IMR-90 (cell line): ENCODE measurements around the gene CPLX3. TPM values are rescaled to one million over a fixed set of nuclear protein-coding genes. Genes with fewer than 3 reads are reported as not detected.

Experiments
- ATAC-seq: fragments of 200-7000 bp; cut with Tn5 transposase; 2 replicates; pipeline ENCODE4 v1.9.1; 2020; ENCODE audit warnings: low read depth, mild to moderate bottlenecking, moderate library complexity
- BruUV-seq: library from RNA; stranded (reverse); fragments of 400-500 nt; replicated peaks from 2 replicates; lab custom pipeline; 2021; lab: Mats Ljungman, UMichigan
- CTCF ChIA-PET: fragments of 300-600 bp; formaldehyde crosslinking; extraction: SDS; loops from one replicate; lab custom pipeline; 2021; ENCODE audit warnings: antibody characterized with exemption; lab: Yijun Ruan, JAX
- POLR2A ChIA-PET: fragments of 300-600 bp; sonication (Branson Sonifier 250); formaldehyde crosslinking; loops from one replicate; lab custom pipeline; 2022; ENCODE audit warnings: antibody characterized with exemption; ENCODE audit not compliant: unreplicated experiment; lab: Charles Lee
- DNase-seq: peaks from one replicate; pipeline ENCODE4 v3.0.0; 2013
- H2AFZ ChIP-seq: replicated peaks from 2 replicates; pipeline ENCODE3; 2013; ENCODE audit warnings: low read length, mild to moderate bottlenecking; ENCODE audit not compliant: poor library complexity
- H2AK5ac ChIP-seq: 2 replicates; pipeline ENCODE4 v1.6.1; 2013; ENCODE audit warnings: low read depth, low read length, inconsistent platforms
- H2AK9ac ChIP-seq: replicated peaks from 2 replicates; pipeline ENCODE3; 2013; ENCODE audit warnings: mild to moderate bottlenecking, low read depth, low read length, moderate library complexity; ENCODE audit not compliant: poor library complexity
- H2BK120ac ChIP-seq: 2 replicates; pipeline ENCODE4 v1.6.1; 2013; ENCODE audit warnings: low read depth, low read length, inconsistent platforms
- H2BK15ac ChIP-seq: 3 replicates; pipeline ENCODE4 v1.6.1; 2013; ENCODE audit warnings: low read depth, low read length, inconsistent platforms
- H2BK20ac ChIP-seq: 2 replicates; pipeline ENCODE4 v1.6.1; 2013; ENCODE audit warnings: low read depth, mild to moderate bottlenecking, inconsistent platforms, low read length, moderate library complexity
- H2BK5ac ChIP-seq: 2 replicates; pipeline ENCODE4 v1.6.1; 2013; ENCODE audit warnings: mild to moderate bottlenecking, low read depth, low read length, inconsistent platforms; ENCODE audit not compliant: poor library complexity, severe bottlenecking
- H3K14ac ChIP-seq: replicated peaks from 2 replicates; pipeline ENCODE4 v1.6.1; 2013; ENCODE audit warnings: low read depth, low read length, inconsistent platforms
- H3K18ac ChIP-seq: 2 replicates; pipeline ENCODE4 v1.6.1; 2013; ENCODE audit warnings: low read depth, low read length, control low read depth
- H3K23ac ChIP-seq: 2 replicates; pipeline ENCODE4 v1.6.1; 2013; ENCODE audit warnings: low read depth, low read length, inconsistent platforms
- H3K27ac ChIP-seq: 2 replicates; pipeline ENCODE4 v1.5.1; 2013; ENCODE audit warnings: mild to moderate bottlenecking, control low read depth, low read length; ENCODE audit not compliant: insufficient read depth
- H3K27me3 ChIP-seq: 2 replicates; pipeline ENCODE4 v1.6.1; 2013; ENCODE audit warnings: low read length; ENCODE audit not compliant: control insufficient read depth, insufficient read depth
- H3K36me3 ChIP-seq: 2 replicates; pipeline ENCODE4 v1.6.1; 2013; ENCODE audit warnings: low read length, mixed read lengths; ENCODE audit not compliant: control insufficient read depth, insufficient read depth
- H3K4ac ChIP-seq: 2 replicates; pipeline ENCODE4 v1.6.1; 2013; ENCODE audit warnings: low read depth, low read length, inconsistent platforms
- H3K4me1 ChIP-seq: 2 replicates; pipeline ENCODE4 v1.6.1; 2013; ENCODE audit warnings: low read length, mixed read lengths; ENCODE audit not compliant: control insufficient read depth, insufficient read depth
- H3K4me2 ChIP-seq: 2 replicates; pipeline ENCODE4 v1.6.1; 2013; ENCODE audit warnings: low read depth, mild to moderate bottlenecking, control low read depth, low read length, moderate library complexity
- H3K4me3 ChIP-seq: 2 replicates; pipeline ENCODE4 v1.5.1; 2013; ENCODE audit warnings: low read depth, mild to moderate bottlenecking, control low read depth, low read length, moderate library complexity; ENCODE audit not compliant: insufficient read depth
- H3K56ac ChIP-seq: 2 replicates; pipeline ENCODE4 v1.6.1; 2013; ENCODE audit warnings: low read length, inconsistent platforms; ENCODE audit not compliant: insufficient read depth; ENCODE audit errors: extremely low read depth
- H3K79me1 ChIP-seq, 2 experiments: 2 replicates each; pipeline ENCODE4 v1.6.1; 2013; ENCODE audit warnings: low read length in 2 of 2, inconsistent platforms in 1 of 2, low read depth in 1 of 2
- H3K9ac ChIP-seq: 2 replicates; pipeline ENCODE4 v1.6.1; 2013; ENCODE audit warnings: low read depth, low read length, control low read depth
- H3K9me1 ChIP-seq: 2 replicates; pipeline ENCODE4 v1.6.1; 2013; ENCODE audit warnings: low read length, inconsistent platforms; ENCODE audit not compliant: insufficient read depth
- H3K9me3 ChIP-seq: 2 replicates; pipeline ENCODE4 v1.6.1; 2013; ENCODE audit warnings: low read length; ENCODE audit not compliant: control insufficient read depth, insufficient read depth
- H4K20me1 ChIP-seq: 2 replicates; pipeline ENCODE4 v1.6.1; 2013; ENCODE audit warnings: low read length, inconsistent platforms; ENCODE audit not compliant: insufficient read depth
- H4K5ac ChIP-seq: 2 replicates; pipeline ENCODE4 v1.6.1; 2013; ENCODE audit warnings: mild to moderate bottlenecking, low read depth, low read length, control low read depth
- H4K8ac ChIP-seq, 2 experiments: 2 replicates each; pipeline ENCODE4 v1.6.1; 2013; ENCODE audit warnings: low read depth in 2 of 2, low read length in 2 of 2, control low read depth in 1 of 2, inconsistent platforms in 1 of 2
- H4K91ac ChIP-seq: 2 replicates; pipeline ENCODE4 v1.6.1; 2013; ENCODE audit warnings: low read depth, low read length, inconsistent platforms; ENCODE audit not compliant: insufficient read depth
- BHLHE40 ChIP-seq: fragments of 150-350 bp; IDR thresholded peaks from 2 replicates; pipeline ENCODE4 v1.6.1; 2016; ENCODE audit warnings: mild to moderate bottlenecking, low read depth, low read length
- CHD1 ChIP-seq: IDR thresholded peaks from 2 replicates; pipeline ENCODE4 v1.6.1; 2012; ENCODE audit warnings: low read depth, low read length, improper control_type of control experiment
- ELK1 ChIP-seq: fragments of 150-350 bp; IDR thresholded peaks from 2 replicates; pipeline ENCODE4 v1.6.1; 2016; ENCODE audit warnings: low read depth, mild to moderate bottlenecking, low read length, moderate library complexity, borderline replicate concordance
- FOS ChIP-seq: fragments of 150-350 bp; IDR thresholded peaks from 2 replicates; pipeline ENCODE4 v1.6.1; 2016; ENCODE audit warnings: low read depth, low read length
- MAFK ChIP-seq: IDR thresholded peaks from 2 replicates; pipeline ENCODE4 v1.6.1; 2012; ENCODE audit warnings: low read depth, low read length, improper control_type of control experiment
- MXI1 ChIP-seq: IDR thresholded peaks from 2 replicates; pipeline ENCODE4 v1.6.1; 2012; ENCODE audit warnings: low read depth, mild to moderate bottlenecking, low read length, moderate library complexity, borderline replicate concordance
- NFE2L2 ChIP-seq: fragments of 150-350 bp; IDR thresholded peaks from 2 replicates; pipeline ENCODE4 v1.6.1; 2016; ENCODE audit warnings: low read depth, mild to moderate bottlenecking, low read length
- POLR2A ChIP-seq: IDR thresholded peaks from 2 replicates; pipeline ENCODE4 v1.6.1; 2012; ENCODE audit warnings: mild to moderate bottlenecking, low read depth, low read length
- RAD21 ChIP-seq: IDR thresholded peaks from 2 replicates; pipeline ENCODE4 v1.6.1; 2012; ENCODE audit warnings: low read length, improper control_type of control experiment
- RFX5 ChIP-seq: IDR thresholded peaks from 2 replicates; pipeline ENCODE4 v1.8.0; 2012; ENCODE audit warnings: low read depth, mild to moderate bottlenecking, low read length, moderate library complexity
- SMC3 ChIP-seq: fragments of 150-350 bp; IDR thresholded peaks from 2 replicates; pipeline ENCODE4 v1.6.1; 2016; ENCODE audit warnings: low read depth, mild to moderate bottlenecking, antibody characterized with exemption, low read length, moderate library complexity
- WGBS, 2 experiments: methylation state at CpG; one replicate each; pipeline versions ENCODE4 v1.1.5 to v1.1.7; 2013; ENCODE audit warnings: missing lambda C conversion rate in 2 of 2; ENCODE audit not compliant: insufficient read length in 1 of 2; ENCODE audit errors: extremely low coverage in 2 of 2; 5-methylcytosine and 5-hydroxymethylcytosine counted together
- dilution Hi-C: fragments of 300-500 bp; cut with HindIII; formaldehyde crosslinking; loops from one replicate; pipeline ENCODE4 v1.14.3; 2018; ENCODE audit warnings: low sequenced_read_pairs; ENCODE audit not compliant: unreplicated experiment
- in situ Hi-C: fragments of 300-500 bp; cut with MboI; formaldehyde crosslinking; loops from 3 replicates; pipeline ENCODE4 v1.14.3; 2019; ENCODE audit warnings: low sequenced_read_pairs, inconsistent platforms, mixed read lengths
- intact Hi-C: fragments of 100-400 bp; cut with micrococcal nuclease; formaldehyde crosslinking; loops from 2 replicates; pipeline ENCODE4 v1.10.0; 2022
- polyA plus RNA-seq, 3 experiments: library from polyadenylated mRNA; depleted of rRNA; stranded (reverse); fragments of >200 nt; gene quantifications; 2 replicates each; pipeline ENCODE4 v1.2.3, GENCODE V29; 2012; ENCODE audit warnings: low replicate concordance in 1 of 3
- total RNA-seq: library from RNA; depleted of rRNA; stranded (reverse); fragments of >200 nt; gene quantifications from 2 replicates; pipeline ENCODE4 v1.2.3, GENCODE V29; 2012
- TF ChIP-seq, protein P1 (sequence below): conservative IDR thresholded peaks from 2 replicates; pipeline ENCODE4 v1.5.1; 2012; ENCODE audit warnings: mild to moderate bottlenecking, low read depth, low read length, improper control_type of control experiment

Gene CPLX3
- total and polyA plus RNA-seq, 2 of the 4 experiments (the other 2 are of a cell fraction), result not detected

DNA sequence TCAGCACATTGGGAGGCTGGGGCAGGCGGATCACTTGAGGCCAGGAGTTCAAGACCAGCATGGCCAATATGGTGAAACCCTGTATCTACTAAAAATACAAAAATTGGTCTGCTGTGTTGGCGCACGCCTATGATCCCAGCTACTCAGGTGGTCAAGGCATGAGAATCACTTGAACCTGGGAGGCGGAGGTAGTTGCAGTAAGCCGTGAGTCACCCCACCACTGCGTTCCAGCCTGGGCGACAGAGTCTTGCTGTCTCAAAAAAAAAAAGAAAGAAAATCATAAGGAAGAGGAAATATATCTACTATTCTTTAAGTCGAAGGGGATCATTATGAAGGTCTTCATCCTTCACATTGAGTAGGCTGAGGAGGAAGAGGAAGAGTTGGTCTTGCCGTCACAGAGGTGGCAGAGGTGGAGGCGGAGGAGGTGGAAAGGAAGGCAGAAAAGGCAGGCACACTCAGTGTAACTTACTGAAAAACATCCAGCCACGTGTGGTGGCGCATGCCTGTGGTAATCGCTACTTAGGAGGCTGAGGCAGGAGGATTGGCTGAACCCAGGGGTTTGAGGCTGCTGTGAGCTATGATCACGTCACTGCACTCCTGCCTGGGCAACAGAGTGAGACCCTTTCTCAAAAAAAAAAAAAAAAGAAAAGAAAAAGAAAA is 30.3 kb upstream of the CPLX3 start:
- ATAC-seq (no peak), DNase-seq (no peak)
- Histone ChIP-seq H3K4ac (no peak overlapping the region), H3K23ac (no peak overlapping the region), H2AFZ (no peak overlapping the region), H3K9me3 (no peaks in the 10 kb centered on the region), H4K20me1 (peaks cover 87% of the 10 kb centered on the region), H3K4me1 (peaks cover 2% of the 10 kb centered on the region), H4K5ac (no peak overlapping the region), H3K14ac (no peak overlapping the region), H3K9me1 (peaks cover 22% of the 10 kb centered on the region), H2BK120ac (no peak overlapping the region), H3K4me3 (no peak overlapping the region), H2AK9ac (no peak overlapping the region), H3K56ac (no peak overlapping the region), H2BK5ac (no peak overlapping the region), H3K18ac (no peak overlapping the region), H4K8ac (no peak overlapping the region), H3K79me1 (peaks cover 22 to 89% of the 10 kb centered on the region in 2 experiments), H3K36me3 (peaks cover 21% of the 10 kb centered on the region), H2BK20ac (no peak overlapping the region), H4K91ac (no peak overlapping the region), H3K4me2 (no peak overlapping the region), H3K9ac (no peak overlapping the region), H3K27me3 (no peaks in the 10 kb centered on the region), H2AK5ac (no peak overlapping the region), H3K27ac (no peak overlapping the region), H2BK15ac (no peak overlapping the region)
- dilution Hi-C loops, result no loop called here
- WGBS, 2 experiments, result 100% methylated on average over 3 of the region's 14 CpGs; no CpG with 5 or more reads in 1 of the 2 experiments
- intact Hi-C loops, result no loop called here
- POLR2A ChIA-PET, result no interaction called here
- in situ Hi-C loops, result no loop called here
- CTCF ChIA-PET, result no interaction called here
- BruUV-seq, result no TSS peak
- TF ChIP-seq ELK1 (no peak), BHLHE40 (no peak), RFX5 (no peak), FOS (no peak), RAD21 (no peak), POLR2A (no peak), MAFK (no peak), SMC3 (no peak), MXI1 (no peak), NFE2L2 (no peak), CHD1 (no peak)
- TF ChIP-seq, protein P1, sequence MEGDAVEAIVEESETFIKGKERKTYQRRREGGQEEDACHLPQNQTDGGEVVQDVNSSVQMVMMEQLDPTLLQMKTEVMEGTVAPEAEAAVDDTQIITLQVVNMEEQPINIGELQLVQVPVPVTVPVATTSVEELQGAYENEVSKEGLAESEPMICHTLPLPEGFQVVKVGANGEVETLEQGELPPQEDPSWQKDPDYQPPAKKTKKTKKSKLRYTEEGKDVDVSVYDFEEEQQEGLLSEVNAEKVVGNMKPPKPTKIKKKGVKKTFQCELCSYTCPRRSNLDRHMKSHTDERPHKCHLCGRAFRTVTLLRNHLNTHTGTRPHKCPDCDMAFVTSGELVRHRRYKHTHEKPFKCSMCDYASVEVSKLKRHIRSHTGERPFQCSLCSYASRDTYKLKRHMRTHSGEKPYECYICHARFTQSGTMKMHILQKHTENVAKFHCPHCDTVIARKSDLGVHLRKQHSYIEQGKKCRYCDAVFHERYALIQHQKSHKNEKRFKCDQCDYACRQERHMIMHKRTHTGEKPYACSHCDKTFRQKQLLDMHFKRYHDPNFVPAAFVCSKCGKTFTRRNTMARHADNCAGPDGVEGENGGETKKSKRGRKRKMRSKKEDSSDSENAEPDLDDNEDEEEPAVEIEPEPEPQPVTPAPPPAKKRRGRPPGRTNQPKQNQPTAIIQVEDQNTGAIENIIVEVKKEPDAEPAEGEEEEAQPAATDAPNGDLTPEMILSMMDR, result no peak
